SJCRH30 (cell line): ENCODE data around the gene KAT2A. TPM values are rescaled to one million over a fixed set of nuclear protein-coding genes. Genes with fewer than 3 reads are reported as not detected.

ENCODE experiments used
- DNase-seq, 2 experiments: peaks; one replicate each; pipeline ENCODE4 v3.0.0-alpha.2; 2015 to 2020
- H3K27ac ChIP-seq: fragments of 250-450 bp; sonication (Bioruptor Pico); 2 replicates; pipeline ENCODE4 v1.5.1; 2020; ENCODE audit warnings: mild to moderate bottlenecking, moderate library complexity
- H3K27me3 ChIP-seq: fragments of 250-450 bp; sonication (Bioruptor Pico); 2 replicates; pipeline ENCODE4 v1.5.1; 2020; ENCODE audit warnings: mild to moderate bottlenecking, moderate library complexity
- H3K36me3 ChIP-seq: fragments of 250-450 bp; sonication (Bioruptor Pico); 2 replicates; pipeline ENCODE4 v1.5.1; 2020; ENCODE audit warnings: mild to moderate bottlenecking, moderate library complexity
- H3K4me1 ChIP-seq: fragments of 250-450 bp; sonication (Bioruptor Pico); 2 replicates; pipeline ENCODE4 v1.5.1; 2020; ENCODE audit warnings: mild to moderate bottlenecking, moderate library complexity
- H3K4me3 ChIP-seq: fragments of 250-450 bp; sonication (Bioruptor Pico); 2 replicates; pipeline ENCODE4 v1.5.1; 2020; ENCODE audit warnings: mild to moderate bottlenecking, moderate library complexity
- H3K9me3 ChIP-seq: fragments of 250-450 bp; sonication (Bioruptor Pico); replicated peaks from 2 replicates; pipeline ENCODE4 v1.5.1; 2020; ENCODE audit warnings: mild to moderate bottlenecking, moderate library complexity
- total RNA-seq: library from RNA; depleted of rRNA; stranded (reverse); fragments of >200 nt; shearing (Covaris generic); gene quantifications from 2 replicates; pipeline ENCODE4 v1.2.3, GENCODE V29; 2014; rRNA removed

The KAT2A gene
- 23.5 and 27.2 TPM in 2 replicates for total RNA-seq

- Histone ChIP-seq H3K4me1 (peaks cover 8% of the 10 kb centered on the region; the same call in 1 of the 2 replicates), H3K27me3 (no peaks in the 10 kb centered on the region), H3K36me3 (peaks cover 13% of the 10 kb centered on the region), H3K9me3 (no peaks in the 10 kb centered on the region), H3K4me3 (peak within 1 kb of the TSS; percentile 61), H3K27ac (peak within 1 kb of the TSS; percentile 55; the same call in 1 of the 2 replicates)
- peak; percentile 84 to 92 for DNase-seq
Observed at GRCh38 chr17:42120770-42121769, at the start of gene KAT2A. KAT2A (minus strand) TSS chr17:42121367; CDS start chr17:42121304, 63 bp downstream.

GRCh38 chr17:42169351-42169750, 48.2 kb upstream of the KAT2A start:
- Histone ChIP-seq H3K27me3 (peaks cover 15% of the 10 kb centered on the region), H3K27ac (no peak overlapping the region), H3K4me3 (no peak overlapping the region), H3K36me3 (no peaks in the 10 kb centered on the region), H3K9me3 (no peaks in the 10 kb centered on the region), H3K4me1 (no peaks in the 10 kb centered on the region)
- DNase-seq, result no peak

GRCh38 chr17:42167807-42168206, 46.6 kb upstream of the KAT2A start:
- Histone ChIP-seq H3K4me1 (0 out of 2 replicates have a peak, but pooled peaks cover 8% of the 10 kb centered on the region), H3K4me3 (no peak overlapping the region), H3K27me3 (peaks cover 11% of the 10 kb centered on the region), H3K27ac (no peak overlapping the region), H3K9me3 (no peaks in the 10 kb centered on the region), H3K36me3 (no peaks in the 10 kb centered on the region)
- DNase-seq, result no peak

GRCh38 chr17:42166196-42166763, 45.1 kb upstream of the KAT2A start:
- DNase-seq, result no peak

GRCh38 chr17:42165751-42166150, 44.6 kb upstream of the KAT2A start:
- DNase-seq, result no peak
- Histone ChIP-seq H3K27me3 (no peaks in the 10 kb centered on the region; the same call in 1 of the 2 replicates), H3K27ac (no peak overlapping the region), H3K4me1 (peaks cover 10% of the 10 kb centered on the region; the same call in 1 of the 2 replicates), H3K9me3 (no peaks in the 10 kb centered on the region), H3K4me3 (no peak overlapping the region), H3K36me3 (no peaks in the 10 kb centered on the region)

More at GRCh38 chr17:42166196-42166763, 45.1 kb upstream of the KAT2A start:
- H3K4me1 ChIP-seq, result peaks cover 10% of the 10 kb centered on the region; the same call in 1 of the 2 replicates
- no peak overlapping the region for H3K27ac ChIP-seq
- H3K9me3 ChIP-seq, result no peaks in the 10 kb centered on the region
- H3K4me3 ChIP-seq, result no peak overlapping the region
- H3K36me3 ChIP-seq, result no peaks in the 10 kb centered on the region
- H3K27me3 ChIP-seq, result peaks cover 5% of the 10 kb centered on the region; the same call in 1 of the 2 replicates

GRCh38 chr17:42163696-42164407, 42.7 kb upstream of the KAT2A start:
- Histone ChIP-seq H3K9me3 (no peaks in the 10 kb centered on the region), H3K4me1 (peaks cover 10% of the 10 kb centered on the region; the same call in 1 of the 2 replicates), H3K4me3 (peak overlapping the region; percentile 36), H3K36me3 (no peaks in the 10 kb centered on the region), H3K27me3 (no peaks in the 10 kb centered on the region), H3K27ac (no peak overlapping the region)
- peak in 1 of 2 experiments; percentile 42 for DNase-seq

GRCh38 chr17:42163113-42163512, 41.9 kb upstream of the KAT2A start:
- H3K27ac ChIP-seq, result no peak overlapping the region
- DNase-seq, result peak; percentile 56 to 76
- H3K36me3 ChIP-seq, result no peaks in the 10 kb centered on the region
- no peaks in the 10 kb centered on the region for H3K9me3 ChIP-seq
- H3K4me1 ChIP-seq, result peaks cover 10% of the 10 kb centered on the region; the same call in 1 of the 2 replicates
- no peaks in the 10 kb centered on the region for H3K27me3 ChIP-seq
- no peak overlapping the region for H3K4me3 ChIP-seq

GRCh38 chr17:42160531-42160910, 39.4 kb upstream of the KAT2A start:
- no peaks in the 10 kb centered on the region for H3K36me3 ChIP-seq
- no peaks in the 10 kb centered on the region for H3K9me3 ChIP-seq
- no peak overlapping the region for H3K4me3 ChIP-seq
- H3K4me1 ChIP-seq, result peaks cover 10% of the 10 kb centered on the region; the same call in 1 of the 2 replicates
- H3K27ac ChIP-seq, result no peak overlapping the region
- H3K27me3 ChIP-seq, result no peaks in the 10 kb centered on the region
- DNase-seq, result no peak

GRCh38 chr17:42159796-42160530, 38.8 kb upstream of the KAT2A start:
- no peaks in the 10 kb centered on the region for H3K27me3 ChIP-seq

GRCh38 chr17:42155614-42156045, 34.5 kb upstream of the KAT2A start:
- Histone ChIP-seq H3K4me3 (no peak overlapping the region; the same call in 1 of the 2 replicates), H3K27me3 (no peaks in the 10 kb centered on the region), H3K27ac (no peak overlapping the region), H3K36me3 (no peaks in the 10 kb centered on the region), H3K4me1 (0 out of 2 replicates have a peak, but pooled peaks cover 4% of the 10 kb centered on the region), H3K9me3 (no peaks in the 10 kb centered on the region)
- no peak for DNase-seq

More at GRCh38 chr17:42159796-42160530, 38.8 kb upstream of the KAT2A start:
- Histone ChIP-seq H3K4me1 (peaks cover 10% of the 10 kb centered on the region; the same call in 1 of the 2 replicates), H3K9me3 (no peaks in the 10 kb centered on the region), H3K27ac (no peak overlapping the region), H3K4me3 (no peak overlapping the region), H3K36me3 (no peaks in the 10 kb centered on the region)
- DNase-seq, result no peak

- Histone ChIP-seq H3K27ac (peak overlapping the region; percentile 41), H3K4me3 (peak overlapping the region; percentile 92), H3K36me3 (peaks cover 3% of the 10 kb centered on the region; the same call in 1 of the 2 replicates), H3K9me3 (no peaks in the 10 kb centered on the region), H3K4me1 (0 out of 2 replicates have a peak, but pooled peaks cover 4% of the 10 kb centered on the region), H3K27me3 (no peaks in the 10 kb centered on the region)
- peak in 1 of 2 experiments; percentile 23 for DNase-seq
Observed at GRCh38 chr17:42153919-42154742, 33.0 kb upstream of the KAT2A start.

- DNase-seq, result peak in 1 of 2 experiments; percentile 22
- Histone ChIP-seq H3K27ac (no peak overlapping the region), H3K9me3 (no peaks in the 10 kb centered on the region), H3K4me1 (peaks cover 4% of the 10 kb centered on the region; the same call in 1 of the 2 replicates), H3K36me3 (peaks cover 7% of the 10 kb centered on the region), H3K27me3 (no peaks in the 10 kb centered on the region), H3K4me3 (no peak overlapping the region)
Observed at GRCh38 chr17:42146911-42147607, 25.9 kb upstream of the KAT2A start.
